Stomach (tissue), 4 donors: Measurements from ENCODE around the gene JTB.
A peak's percentile ranks its signal among the peaks of the same experiment; 100 is the strongest.

Experiments used
- CTCF ChIP-seq, 7 experiments: fragments of 450-650 bp in 4 of 7; fragments of 200-600 bp in 3 of 7; sonication (generic) in 3 of 7; IDR thresholded peaks; one replicate each; pipeline ENCODE4 v1.5.1; 2016 to 2019; ENCODE audit warnings: antibody characterized with exemption in 7 of 7, control low read depth in 2 of 7, mild to moderate bottlenecking in 1 of 7
- EP300 ChIP-seq: sonication (generic); formaldehyde crosslinking; IDR thresholded peaks from one replicate; pipeline ENCODE4 v1.6.1; 2017; ENCODE audit warnings: antibody characterized with exemption
- POLR2A ChIP-seq, 4 donors: fragments of 450-650 bp; IDR thresholded peaks; one replicate each; pipeline ENCODE4 v1.6.1; 2016; ENCODE audit warnings: antibody characterized with exemption in 4 of 4, control low read depth in 2 of 4, mild to moderate bottlenecking in 1 of 4, moderate library complexity in 1 of 4
- POLR2AphosphoS5 ChIP-seq, 3 donors: sonication (generic); formaldehyde crosslinking; IDR thresholded peaks; one replicate each; pipeline ENCODE4 v1.6.1; 2016; ENCODE audit warnings: antibody characterized with exemption in 3 of 3

GRCh38 chr1:153990468-153991150 lies 13.1 kb upstream of the JTB start, which contains the start of gene RPS27:
- TF ChIP-seq CTCF (IDR thresholded peaks at IDR 0.05) (no peak), POLR2A (IDR thresholded peaks at IDR 0.05) (peak in 2 of 4 donors; percentile 92 to 96), POLR2AphosphoS5 (IDR thresholded peaks at IDR 0.05) (peak; percentile 100), EP300 (peak; percentile 58)
